ENCODE results near the gene MAPK8. TPM values are rescaled to one million over a fixed set of nuclear protein-coding genes. Genes with fewer than 3 reads are reported as not detected.

The MAPK8 gene
- total RNA-seq, 1 donor from 2014 or later: 47.4 TPM

DNA sequence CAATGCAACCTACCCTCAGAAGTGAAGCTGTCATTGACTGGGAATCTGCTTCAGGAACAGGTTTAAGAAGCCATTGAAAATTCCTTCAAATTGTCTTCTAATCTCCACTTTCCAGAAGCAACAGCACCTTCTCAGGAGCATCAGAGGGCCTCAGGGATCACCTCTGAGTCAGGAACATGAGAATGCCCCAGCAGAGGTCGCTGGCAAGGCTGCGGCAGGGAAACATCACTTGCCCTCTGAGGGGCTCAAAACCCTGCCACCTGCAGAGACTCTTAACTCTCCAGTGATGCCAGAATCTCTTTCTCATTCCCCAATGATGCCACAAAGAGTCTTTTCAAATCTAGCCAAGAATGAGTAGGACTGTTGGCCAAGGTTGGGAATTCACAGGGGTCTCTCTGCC, 5.9 kb upstream of the MAPK8 start:
- no peak for DNase-seq (ENCODE audit: low read depth)
- FAIRE-seq: no peak
- Histone ChIP-seq H3K9me3 (ENCODE audit: insufficient read depth, low read depth, low read length) (no peaks in the 10 kb centered on the region), H2AFZ (ENCODE audit: low read depth, low read length) (no peak overlapping the region), H3K36me3 (ENCODE audit: insufficient read depth, low read length) (no peaks in the 10 kb centered on the region), H3K27ac (ENCODE audit: low read depth, low read length) (no peak overlapping the region), H4K20me1 (ENCODE audit: insufficient read depth, low read length) (no peaks in the 10 kb centered on the region), H3K4me2 (ENCODE audit: low read length) (no peak overlapping the region), H3K79me2 (ENCODE audit: insufficient read depth, low read length) (no peaks in the 10 kb centered on the region), H3K4me1 (ENCODE audit: insufficient read depth, low read length) (no peaks in the 10 kb centered on the region), H3K4me3 (ENCODE audit: insufficient read depth, low read depth, low read length) (no peak overlapping the region), H3K9ac (ENCODE audit: low read length) (no peak overlapping the region), H3K27me3 (ENCODE audit: insufficient read depth, low read length) (peaks cover 8% of the 10 kb centered on the region)
- Mint-ChIP-seq H3K27me3 (ENCODE audit: low read depth, unreplicated experiment) (peaks cover 41% of the 10 kb centered on the region), H3K4me1 (ENCODE audit: low read depth, unreplicated experiment) (no peaks in the 10 kb centered on the region), H3K36me3 (ENCODE audit: low read depth, unreplicated experiment) (no peaks in the 10 kb centered on the region), H3K4me3 (ENCODE audit: unreplicated experiment) (no peak overlapping the region), H3K27ac (ENCODE audit: unreplicated experiment) (no peak overlapping the region), H3K9me3 (ENCODE audit: unreplicated experiment) (peaks cover 1% of the 10 kb centered on the region)
- TF ChIP-seq, protein P1, sequence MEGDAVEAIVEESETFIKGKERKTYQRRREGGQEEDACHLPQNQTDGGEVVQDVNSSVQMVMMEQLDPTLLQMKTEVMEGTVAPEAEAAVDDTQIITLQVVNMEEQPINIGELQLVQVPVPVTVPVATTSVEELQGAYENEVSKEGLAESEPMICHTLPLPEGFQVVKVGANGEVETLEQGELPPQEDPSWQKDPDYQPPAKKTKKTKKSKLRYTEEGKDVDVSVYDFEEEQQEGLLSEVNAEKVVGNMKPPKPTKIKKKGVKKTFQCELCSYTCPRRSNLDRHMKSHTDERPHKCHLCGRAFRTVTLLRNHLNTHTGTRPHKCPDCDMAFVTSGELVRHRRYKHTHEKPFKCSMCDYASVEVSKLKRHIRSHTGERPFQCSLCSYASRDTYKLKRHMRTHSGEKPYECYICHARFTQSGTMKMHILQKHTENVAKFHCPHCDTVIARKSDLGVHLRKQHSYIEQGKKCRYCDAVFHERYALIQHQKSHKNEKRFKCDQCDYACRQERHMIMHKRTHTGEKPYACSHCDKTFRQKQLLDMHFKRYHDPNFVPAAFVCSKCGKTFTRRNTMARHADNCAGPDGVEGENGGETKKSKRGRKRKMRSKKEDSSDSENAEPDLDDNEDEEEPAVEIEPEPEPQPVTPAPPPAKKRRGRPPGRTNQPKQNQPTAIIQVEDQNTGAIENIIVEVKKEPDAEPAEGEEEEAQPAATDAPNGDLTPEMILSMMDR (IDR thresholded peaks at IDR 0.05; ENCODE audit: insufficient read depth, low read depth, low read length): no peak
- TF ChIP-seq EZH2 (IDR thresholded peaks at IDR 0.05; ENCODE audit: insufficient read depth, low read length): no peak

DNA sequence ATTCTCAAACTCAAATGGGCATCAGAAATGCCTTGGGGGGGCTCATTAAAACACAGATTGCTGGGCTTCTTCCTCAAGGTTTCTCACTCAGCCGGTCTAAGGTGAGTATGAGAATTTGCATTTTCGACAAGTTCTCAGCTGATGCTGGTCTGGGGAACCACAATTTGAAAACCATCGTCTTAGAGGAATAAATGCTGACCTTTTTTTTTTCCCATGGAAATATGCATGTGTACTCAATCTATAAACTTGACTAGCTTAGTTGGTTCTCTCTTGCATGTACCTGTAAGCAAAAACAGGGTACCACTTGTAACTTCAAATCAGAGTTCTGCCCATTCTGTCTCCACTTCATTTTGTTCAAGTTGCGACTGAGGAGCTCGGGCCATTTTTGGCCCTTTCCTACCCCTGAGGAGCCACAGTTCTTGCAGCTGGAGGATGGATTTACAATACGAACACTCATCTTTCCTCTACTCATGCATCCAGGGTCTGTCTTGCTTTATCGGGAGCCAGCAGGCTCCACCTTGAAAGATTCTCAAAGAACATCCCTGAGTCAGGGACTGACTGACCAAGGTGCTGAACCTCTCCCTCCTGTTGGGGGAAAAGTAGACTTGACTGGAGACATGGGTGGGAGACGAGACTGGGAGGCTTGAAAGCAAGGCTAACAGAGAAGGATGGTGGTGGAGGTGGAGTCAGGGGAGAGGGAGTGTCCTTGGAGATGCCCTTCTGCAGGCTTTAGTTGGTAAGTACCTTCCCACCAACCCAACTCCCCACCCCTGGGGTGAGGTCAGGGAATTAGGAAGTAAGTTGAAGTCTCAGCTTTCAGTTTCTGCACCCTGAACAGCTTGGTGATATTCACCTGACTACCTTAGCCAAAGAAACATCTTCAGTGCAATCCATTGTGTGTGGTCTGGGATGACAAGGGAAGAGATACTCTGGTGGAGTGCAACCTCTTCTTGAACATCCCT, 3.7 kb upstream of the MAPK8 start:
- Histone ChIP-seq H4K20me1 (ENCODE audit: insufficient read depth, low read length) (peaks cover 8% of the 10 kb centered on the region), H3K27me3 (ENCODE audit: insufficient read depth, low read length) (peaks cover 8% of the 10 kb centered on the region)
- DNase-seq (ENCODE audit: low read depth): no peak

More for the DNA sequence above, 3.7 kb upstream of the MAPK8 start:
- no peak for FAIRE-seq
- no peak overlapping the region for H3K4me2 ChIP-seq (ENCODE audit: low read length)
- H3K9me3 ChIP-seq (ENCODE audit: insufficient read depth, low read depth, low read length): no peaks in the 10 kb centered on the region
- peaks cover 3% of the 10 kb centered on the region for H3K4me1 ChIP-seq (ENCODE audit: insufficient read depth, low read length)
- H3K27ac Mint-ChIP-seq (ENCODE audit: unreplicated experiment): no peak overlapping the region
- peaks cover 1% of the 10 kb centered on the region for H3K9me3 Mint-ChIP-seq (ENCODE audit: unreplicated experiment)
- H2AFZ ChIP-seq (ENCODE audit: low read depth, low read length): no peak overlapping the region
- peaks cover 34% of the 10 kb centered on the region for H3K27me3 Mint-ChIP-seq (ENCODE audit: low read depth, unreplicated experiment)
- no peak overlapping the region for H3K4me3 Mint-ChIP-seq (ENCODE audit: unreplicated experiment)
- no peak overlapping the region for H3K9ac ChIP-seq (ENCODE audit: low read length)
- peaks cover 9% of the 10 kb centered on the region for H3K79me2 ChIP-seq (ENCODE audit: insufficient read depth, low read length)
- no peaks in the 10 kb centered on the region for H3K36me3 ChIP-seq (ENCODE audit: insufficient read depth, low read length)
- no peak overlapping the region for H3K27ac ChIP-seq (ENCODE audit: low read depth, low read length)
- TF ChIP-seq EZH2 (IDR thresholded peaks at IDR 0.05; ENCODE audit: insufficient read depth, low read length): no peak
- TF ChIP-seq, protein P1 (IDR thresholded peaks at IDR 0.05; ENCODE audit: insufficient read depth, low read depth, low read length): no peak
- no peak overlapping the region for H3K4me3 ChIP-seq (ENCODE audit: insufficient read depth, low read depth, low read length)
- H3K4me1 Mint-ChIP-seq (ENCODE audit: low read depth, unreplicated experiment): peaks cover 4% of the 10 kb centered on the region
- H3K36me3 Mint-ChIP-seq (ENCODE audit: low read depth, unreplicated experiment): no peaks in the 10 kb centered on the region
